ENCODE results near the gene UNC5B.

The UNC5B gene

DNA sequence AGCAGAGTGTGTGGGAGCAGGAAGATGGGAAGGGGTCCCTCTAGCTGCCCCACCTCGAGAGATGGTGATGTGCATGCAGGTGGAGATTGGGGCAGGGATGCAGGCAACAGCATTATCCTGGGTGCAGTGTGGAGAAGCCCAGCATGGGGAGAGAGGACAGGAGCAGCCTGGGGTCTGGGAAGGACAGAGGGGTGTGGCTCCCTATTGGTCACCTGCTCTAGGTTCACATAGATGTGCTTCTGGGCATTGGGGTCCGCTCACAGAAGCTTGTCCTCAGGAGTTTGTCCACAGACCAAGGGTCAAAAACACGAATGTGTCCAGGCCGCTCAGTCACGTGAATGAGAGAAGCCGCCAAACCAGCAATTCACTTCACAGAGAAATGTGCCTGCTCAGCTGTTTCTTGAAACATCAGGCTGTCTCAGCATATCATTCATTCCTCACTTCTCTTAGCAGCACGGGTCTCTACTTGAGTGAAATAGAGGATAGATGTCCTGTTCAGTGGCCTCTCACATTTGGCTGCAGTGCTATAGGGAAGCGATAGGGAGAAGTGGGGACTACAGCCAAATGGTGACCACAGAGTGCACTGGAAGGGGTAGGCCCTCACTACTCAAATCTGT, 95.2 kb downstream of the UNC5B start:
- Mint-ChIP-seq H3K4me3 (no peak overlapping the region), H3K27me3 (peaks cover 1% of the 10 kb centered on the region), H3K36me3 (no peaks in the 10 kb centered on the region), H3K9me3 (no peaks in the 10 kb centered on the region), H3K4me1 (peaks cover 7% of the 10 kb centered on the region), H3K27ac (no peak overlapping the region)
- DNase-seq (ENCODE audit: low spot score in 2 of 2) (no peak), ATAC-seq (ENCODE audit: low read depth) (no peak)

DNA sequence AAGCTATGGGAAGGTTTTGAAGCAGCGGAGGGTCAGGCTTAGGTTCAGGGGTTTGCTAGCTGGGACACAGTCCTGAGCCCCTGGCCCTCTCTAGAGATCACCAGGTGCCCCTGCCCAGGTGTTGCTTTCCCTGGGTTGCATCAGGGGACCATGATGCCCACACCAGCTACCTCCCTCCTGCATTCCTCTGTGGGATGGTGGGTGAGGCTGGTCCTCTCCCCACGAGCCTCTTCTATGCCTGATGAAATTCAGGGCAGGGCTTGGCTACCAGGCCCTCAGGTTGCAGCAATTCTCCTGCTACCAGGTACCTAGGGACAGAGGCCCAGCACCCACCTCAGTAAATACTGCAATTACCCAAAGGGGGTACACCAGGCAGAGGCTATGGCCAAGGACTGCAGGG, 95.9 kb downstream of the UNC5B start:
- no peak for DNase-seq (ENCODE audit: low spot score in 2 of 2)
- no peaks in the 10 kb centered on the region for H3K27me3 Mint-ChIP-seq
- no peaks in the 10 kb centered on the region for H3K9me3 Mint-ChIP-seq
- H3K4me3 Mint-ChIP-seq, result no peak overlapping the region
- H3K36me3 Mint-ChIP-seq, result no peaks in the 10 kb centered on the region
- H3K27ac Mint-ChIP-seq, result no peak overlapping the region
- peaks cover 2% of the 10 kb centered on the region for H3K4me1 Mint-ChIP-seq
- ATAC-seq (ENCODE audit: low read depth), result no peak

DNA sequence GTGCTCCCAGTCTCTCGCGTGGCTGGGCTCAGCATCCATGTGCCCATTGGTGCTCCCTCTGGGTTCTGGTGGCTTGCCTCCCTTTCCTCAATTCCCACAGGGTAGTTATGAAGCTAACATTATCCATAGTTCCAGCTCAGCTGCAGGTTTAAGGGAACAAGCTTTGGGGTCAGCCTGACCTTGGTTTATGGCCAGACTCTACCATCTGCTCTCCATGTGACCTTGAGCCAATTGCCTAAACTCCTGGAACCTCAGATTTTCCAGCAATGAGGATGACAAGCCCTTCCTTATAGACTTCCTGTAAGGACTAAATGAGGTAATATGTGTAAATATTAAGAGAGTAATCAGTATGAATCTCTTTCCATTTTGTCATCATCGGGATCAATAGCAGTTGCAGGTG, 96.6 kb downstream of the UNC5B start:
- H3K9me3 Mint-ChIP-seq, result no peaks in the 10 kb centered on the region
- ATAC-seq (ENCODE audit: low read depth) (no peak), DNase-seq (ENCODE audit: low spot score in 2 of 2) (no peak)
- peaks cover 3% of the 10 kb centered on the region for H3K27me3 Mint-ChIP-seq
- no peaks in the 10 kb centered on the region for H3K36me3 Mint-ChIP-seq
- H3K4me1 Mint-ChIP-seq, result no peaks in the 10 kb centered on the region
- no peak overlapping the region for H3K27ac Mint-ChIP-seq
- H3K4me3 Mint-ChIP-seq, result no peak overlapping the region

DNA sequence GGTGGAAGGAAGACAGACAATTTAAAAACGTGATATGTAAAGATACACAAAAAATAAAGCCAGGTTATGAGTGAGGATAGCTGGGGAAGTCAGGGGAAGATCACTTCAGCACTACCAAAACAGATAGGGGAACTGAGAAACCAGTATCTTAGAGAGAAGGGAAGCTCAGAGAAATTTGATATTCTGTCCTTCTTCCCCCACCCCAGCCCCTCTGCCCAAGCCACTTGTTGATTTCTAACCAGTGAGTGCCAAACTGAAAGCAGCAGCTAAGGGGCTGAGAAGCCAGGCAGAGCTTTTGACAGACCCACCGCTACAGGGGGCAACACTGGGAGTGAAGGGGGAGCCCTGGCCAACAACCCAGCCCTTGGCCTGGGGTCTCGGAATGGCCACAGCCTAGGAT, 97.5 kb downstream of the UNC5B start:
- Mint-ChIP-seq H3K4me1 (no peaks in the 10 kb centered on the region), H3K27ac (no peak overlapping the region), H3K27me3 (peaks cover 3% of the 10 kb centered on the region), H3K4me3 (no peak overlapping the region), H3K36me3 (no peaks in the 10 kb centered on the region), H3K9me3 (no peaks in the 10 kb centered on the region)
- no peak for DNase-seq (ENCODE audit: low spot score in 2 of 2)
- peak; percentile 39 for ATAC-seq (ENCODE audit: low read depth)

- peaks cover 4% of the 10 kb centered on the region for H3K27me3 Mint-ChIP-seq
- DNase-seq (ENCODE audit: low spot score in 2 of 2) (no peak), ATAC-seq (ENCODE audit: low read depth) (no peak)
- no peaks in the 10 kb centered on the region for H3K36me3 Mint-ChIP-seq
- H3K9me3 Mint-ChIP-seq, result no peaks in the 10 kb centered on the region
- H3K27ac Mint-ChIP-seq, result no peak overlapping the region
- no peak overlapping the region for H3K4me3 Mint-ChIP-seq
- no peaks in the 10 kb centered on the region for H3K4me1 Mint-ChIP-seq
Measured at GRCh38 chr10:71312220-71312619, 99.8 kb downstream of the UNC5B start.

GRCh38 chr10:71312811-71313789, 100.7 kb downstream of the UNC5B start:
- no peak for ATAC-seq (ENCODE audit: low read depth)
- Mint-ChIP-seq H3K4me3 (no peak overlapping the region), H3K27ac (no peak overlapping the region)

DNA sequence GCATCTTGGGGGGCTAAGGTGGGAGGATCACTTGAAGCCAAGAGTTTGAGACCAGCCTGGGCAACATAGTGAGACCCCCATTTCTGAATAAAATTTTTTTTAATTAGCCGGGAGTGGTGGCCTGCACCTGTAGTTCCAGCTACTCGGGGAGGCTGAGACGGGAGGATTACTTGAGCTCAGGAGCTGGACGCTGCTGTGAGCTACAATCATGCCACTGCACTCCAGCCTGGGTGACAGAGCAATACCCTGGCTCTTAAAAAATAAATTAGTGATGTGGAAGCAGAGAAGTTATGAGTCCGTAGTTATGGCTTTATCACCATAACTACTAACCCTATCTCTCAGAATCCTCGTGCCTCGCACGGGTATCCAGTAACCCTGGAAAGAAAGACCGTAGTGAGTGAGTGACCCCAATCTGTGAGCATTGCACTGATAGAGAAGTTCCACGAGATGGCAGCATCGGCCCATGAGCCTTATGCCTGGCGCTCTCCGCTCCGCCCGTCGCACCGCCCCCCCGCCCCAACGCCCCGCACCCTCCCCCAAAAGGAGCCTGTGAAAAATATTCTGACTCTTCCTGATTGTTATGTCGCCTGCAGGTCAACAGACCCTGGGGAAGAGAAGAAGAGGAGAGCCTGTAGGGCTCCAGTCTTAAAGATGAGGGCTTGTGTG, 101.8 kb downstream of the UNC5B start:
- peaks cover 4% of the 10 kb centered on the region for H3K4me1 Mint-ChIP-seq
- ATAC-seq (ENCODE audit: low read depth), result peak; percentile 34
- no peaks in the 10 kb centered on the region for H3K9me3 Mint-ChIP-seq
- no peak overlapping the region for H3K4me3 Mint-ChIP-seq
- peaks cover 4% of the 10 kb centered on the region for H3K27me3 Mint-ChIP-seq
- no peak overlapping the region for H3K27ac Mint-ChIP-seq
- no peaks in the 10 kb centered on the region for H3K36me3 Mint-ChIP-seq
- DNase-seq (ENCODE audit: low spot score in 2 of 2), result peak; percentile 46 to 57

More at GRCh38 chr10:71312811-71313789, 100.7 kb downstream of the UNC5B start:
- Mint-ChIP-seq H3K4me1 (no peaks in the 10 kb centered on the region), H3K27me3 (peaks cover 4% of the 10 kb centered on the region), H3K36me3 (no peaks in the 10 kb centered on the region), H3K9me3 (no peaks in the 10 kb centered on the region)
- DNase-seq (ENCODE audit: low spot score in 2 of 2), result no peak

GRCh38 chr10:71314694-71315225, 102.4 kb downstream of the UNC5B start:
- no peaks in the 10 kb centered on the region for H3K9me3 Mint-ChIP-seq
- no peak for DNase-seq (ENCODE audit: low spot score in 2 of 2)
- peaks cover 8% of the 10 kb centered on the region for H3K4me1 Mint-ChIP-seq
- H3K36me3 Mint-ChIP-seq, result no peaks in the 10 kb centered on the region
- H3K27me3 Mint-ChIP-seq, result peaks cover 4% of the 10 kb centered on the region
- H3K4me3 Mint-ChIP-seq, result no peak overlapping the region
- no peak overlapping the region for H3K27ac Mint-ChIP-seq
- no peak for ATAC-seq (ENCODE audit: low read depth)

- DNase-seq (ENCODE audit: low spot score in 2 of 2), result no peak
- no peak for ATAC-seq (ENCODE audit: low read depth)
- Mint-ChIP-seq H3K9me3 (no peaks in the 10 kb centered on the region), H3K36me3 (no peaks in the 10 kb centered on the region), H3K4me1 (peaks cover 8% of the 10 kb centered on the region), H3K27me3 (peaks cover 4% of the 10 kb centered on the region), H3K27ac (no peak overlapping the region), H3K4me3 (no peak overlapping the region)
Measured at GRCh38 chr10:71316056-71316785, 103.9 kb downstream of the UNC5B start.

DNA sequence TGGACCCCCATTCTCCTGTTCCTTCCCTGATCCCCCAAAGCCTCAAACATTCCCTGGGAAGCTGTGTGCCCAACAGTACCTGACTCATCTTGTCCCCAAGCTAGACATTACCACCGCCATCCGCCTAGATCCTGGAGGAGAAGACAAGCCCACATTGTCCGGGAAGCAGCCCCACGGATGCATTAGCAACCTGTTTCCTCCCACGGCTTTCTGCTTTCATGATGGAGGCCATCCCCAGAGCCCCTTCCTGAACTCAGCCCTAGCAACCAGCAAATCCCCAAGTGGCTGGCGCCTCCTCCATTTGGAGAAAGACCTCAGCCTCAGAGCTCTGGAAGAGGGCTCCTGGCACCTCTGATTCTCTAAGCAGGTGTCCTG, 104.4 kb downstream of the UNC5B start:
- peaks cover 4% of the 10 kb centered on the region for H3K27me3 Mint-ChIP-seq
- no peaks in the 10 kb centered on the region for H3K9me3 Mint-ChIP-seq
- H3K27ac Mint-ChIP-seq, result no peak overlapping the region
- DNase-seq (ENCODE audit: low spot score in 2 of 2) (no peak), ATAC-seq (ENCODE audit: low read depth) (no peak)
- H3K4me3 Mint-ChIP-seq, result no peak overlapping the region
- peaks cover 8% of the 10 kb centered on the region for H3K4me1 Mint-ChIP-seq
- H3K36me3 Mint-ChIP-seq, result no peaks in the 10 kb centered on the region

- no peak overlapping the region for H3K27ac Mint-ChIP-seq
- no peak for ATAC-seq (ENCODE audit: low read depth)
- peaks cover 11% of the 10 kb centered on the region for H3K4me1 Mint-ChIP-seq
- no peak for DNase-seq (ENCODE audit: low spot score in 2 of 2)
- peaks cover 4% of the 10 kb centered on the region for H3K27me3 Mint-ChIP-seq
- H3K36me3 Mint-ChIP-seq, result peaks cover under 1% of the 10 kb centered on the region
- H3K9me3 Mint-ChIP-seq, result no peaks in the 10 kb centered on the region
- no peak overlapping the region for H3K4me3 Mint-ChIP-seq
Measured at GRCh38 chr10:71317739-71318138, 105.4 kb downstream of the UNC5B start.

DNA sequence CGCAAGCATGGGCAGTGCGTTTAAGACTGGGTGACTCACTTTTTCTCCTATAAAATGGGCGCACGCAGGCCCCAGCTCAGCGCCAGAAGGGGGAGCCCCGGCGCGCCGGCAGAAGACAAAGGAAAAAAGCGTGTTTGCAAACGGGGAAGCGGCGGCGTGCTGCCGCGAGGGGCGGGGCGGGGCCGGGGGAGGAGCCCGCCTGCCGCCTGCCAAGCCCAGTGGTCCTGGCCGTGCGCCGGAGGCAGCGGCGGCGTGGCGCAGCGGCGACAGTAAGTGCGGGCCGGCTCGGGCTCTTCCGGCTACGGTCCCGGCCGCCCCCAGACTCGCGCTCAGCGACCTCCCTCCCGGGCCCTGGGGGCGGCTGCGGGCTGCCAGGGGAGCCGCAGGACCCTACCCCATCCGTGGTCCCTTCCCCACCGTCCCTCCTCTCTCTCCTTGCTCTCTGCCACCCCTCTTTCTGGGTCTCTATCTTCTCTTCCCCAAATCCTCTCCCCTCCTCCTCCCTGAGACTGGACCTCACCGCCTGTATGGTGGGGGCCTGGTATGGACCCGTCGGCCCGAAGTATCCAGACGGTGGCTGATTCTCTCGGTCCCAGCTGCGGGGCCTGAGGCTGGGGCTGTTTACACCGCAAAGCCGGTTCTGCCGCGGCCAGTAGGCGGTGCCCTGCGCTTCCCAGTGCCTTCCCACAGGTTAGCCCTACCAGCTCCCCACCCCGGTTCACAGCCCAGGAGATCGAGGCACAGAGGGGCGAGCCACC, 106.9 kb downstream of the UNC5B start, which contains the start of gene SLC29A3:
Gene SLC29A3 (plus strand): TSS at position 218 of the 758 bp plus-strand sequence. CDS start 51 bp downstream, at position 269.
- H3K27ac Mint-ChIP-seq, result peak within 1 kb of the TSS; percentile 93
- peaks cover 13% of the 10 kb centered on the region for H3K36me3 Mint-ChIP-seq
- H3K27me3 Mint-ChIP-seq, result peaks cover 1% of the 10 kb centered on the region
- DNase-seq (ENCODE audit: low spot score in 2 of 2) (peak; percentile 69), ATAC-seq (ENCODE audit: low read depth) (peak; percentile 85)
- peak within 1 kb of the TSS; percentile 100 for H3K4me3 Mint-ChIP-seq
- peaks cover 21% of the 10 kb centered on the region for H3K4me1 Mint-ChIP-seq
- no peaks in the 10 kb centered on the region for H3K9me3 Mint-ChIP-seq
